SJSA1 (cell line): ENCODE results near the gene PM20D1. TPM values are rescaled to one million over a fixed set of nuclear protein-coding genes. Genes with fewer than 3 reads are reported as not detected.

ENCODE experiments used
- DNase-seq, 2 experiments: peaks; one replicate each; pipeline ENCODE4 v3.0.0-alpha.2; 2015 to 2020; ENCODE audit warnings: low spot score in 2 of 2, low read depth in 1 of 2
- H3K27ac ChIP-seq: fragments of 250-450 bp; sonication (Bioruptor Pico); 2 replicates; pipeline ENCODE4 v1.5.1; 2020; ENCODE audit warnings: mild to moderate bottlenecking, moderate library complexity
- H3K27me3 ChIP-seq: fragments of 250-450 bp; sonication (Bioruptor Pico); replicated peaks from 2 replicates; pipeline ENCODE4 v1.5.1; 2020; ENCODE audit warnings: mild to moderate bottlenecking, moderate library complexity
- H3K36me3 ChIP-seq: fragments of 250-450 bp; sonication (Bioruptor Pico); 2 replicates; pipeline ENCODE4 v1.5.1; 2020; ENCODE audit warnings: mild to moderate bottlenecking
- H3K4me1 ChIP-seq: fragments of 250-450 bp; sonication (Bioruptor Pico); replicated peaks from 2 replicates; pipeline ENCODE4 v1.6.1; 2021; ENCODE audit warnings: mild to moderate bottlenecking
- H3K4me3 ChIP-seq: fragments of 250-450 bp; sonication (Bioruptor Pico); 2 replicates; pipeline ENCODE4 v1.5.1; 2020; ENCODE audit warnings: mild to moderate bottlenecking
- H3K9me3 ChIP-seq: fragments of 250-450 bp; sonication (Bioruptor Pico); replicated peaks from 2 replicates; pipeline ENCODE4 v1.5.1; 2020; ENCODE audit warnings: mild to moderate bottlenecking
- total RNA-seq: library from RNA; depleted of rRNA; stranded (reverse); fragments of >200 nt; shearing (Covaris generic); gene quantifications from 2 replicates; pipeline ENCODE4 v1.2.3, GENCODE V29; 2014; rRNA removed

The PM20D1 gene
- total RNA-seq, 1 experiment from 2014 or later = not detected

- Histone ChIP-seq H3K27ac (no peak overlapping the region), H3K27me3 (no peaks in the 10 kb centered on the region), H3K4me3 (no peak overlapping the region), H3K36me3 (peaks cover 23% of the 10 kb centered on the region), H3K4me1 (no peaks in the 10 kb centered on the region), H3K9me3 (no peaks in the 10 kb centered on the region)
- no peak for DNase-seq
These were observed 62.5 kb downstream of the PM20D1 start for GRCh38 chr1:205787287-205787916.

GRCh38 chr1:205786601-205787000 lies 63.3 kb downstream of the PM20D1 start:
- no peak for DNase-seq
- Histone ChIP-seq H3K27me3 (no peaks in the 10 kb centered on the region), H3K9me3 (no peaks in the 10 kb centered on the region), H3K27ac (no peak overlapping the region), H3K4me3 (no peak overlapping the region), H3K36me3 (peaks cover 16% of the 10 kb centered on the region), H3K4me1 (no peaks in the 10 kb centered on the region)

GRCh38 chr1:205785446-205785845 lies 64.5 kb downstream of the PM20D1 start:
- Histone ChIP-seq H3K4me3 (no peak overlapping the region), H3K9me3 (no peaks in the 10 kb centered on the region), H3K27ac (no peak overlapping the region), H3K27me3 (no peaks in the 10 kb centered on the region), H3K36me3 (peaks cover 7% of the 10 kb centered on the region; the same call in 1 of the 2 replicates), H3K4me1 (no peaks in the 10 kb centered on the region)
- DNase-seq = no peak

- H3K4me3 ChIP-seq = no peak overlapping the region
- H3K27ac ChIP-seq = no peak overlapping the region
- no peaks in the 10 kb centered on the region for H3K4me1 ChIP-seq
- H3K27me3 ChIP-seq = no peaks in the 10 kb centered on the region
- no peak for DNase-seq
- H3K36me3 ChIP-seq = no peaks in the 10 kb centered on the region
- no peaks in the 10 kb centered on the region for H3K9me3 ChIP-seq
These were observed 66.0 kb downstream of the PM20D1 start for GRCh38 chr1:205783904-205784303.

- Histone ChIP-seq H3K9me3 (no peaks in the 10 kb centered on the region), H3K36me3 (no peaks in the 10 kb centered on the region), H3K4me1 (no peaks in the 10 kb centered on the region), H3K27ac (no peak overlapping the region), H3K4me3 (no peak overlapping the region), H3K27me3 (no peaks in the 10 kb centered on the region)
- no peak for DNase-seq
These were observed 66.5 kb downstream of the PM20D1 start for GRCh38 chr1:205783433-205783795.

GRCh38 chr1:205782627-205783432 lies 67.1 kb downstream of the PM20D1 start:
- DNase-seq = no peak
- H3K27ac ChIP-seq = no peak overlapping the region
- no peaks in the 10 kb centered on the region for H3K36me3 ChIP-seq
- H3K9me3 ChIP-seq = no peaks in the 10 kb centered on the region
- no peaks in the 10 kb centered on the region for H3K27me3 ChIP-seq
- H3K4me1 ChIP-seq = no peaks in the 10 kb centered on the region
- no peak overlapping the region for H3K4me3 ChIP-seq

GRCh38 chr1:205780335-205780734 lies 69.6 kb downstream of the PM20D1 start:
- Histone ChIP-seq H3K27me3 (no peaks in the 10 kb centered on the region), H3K27ac (no peak overlapping the region), H3K9me3 (no peaks in the 10 kb centered on the region), H3K36me3 (no peaks in the 10 kb centered on the region), H3K4me3 (no peak overlapping the region), H3K4me1 (peaks cover 5% of the 10 kb centered on the region; the same call in 1 of the 2 replicates)
- DNase-seq = no peak

Other genes with a start within 250 kb of the PM20D1 start
- gene ELK4, start 218.1 kb downstream of the PM20D1 start, total RNA-seq = 11.6 and 18.4 TPM in 2 replicates
- 2.0 and 2.4 TPM in 2 replicates for gene SLC45A3, start 169.6 kb downstream of the PM20D1 start, total RNA-seq
- 253 and 290 TPM in 2 replicates for gene NUCKS1, start 100.0 kb downstream of the PM20D1 start, total RNA-seq
- 18.1 and 25.6 TPM in 2 replicates for gene RAB29, start 74.7 kb downstream of the PM20D1 start, total RNA-seq
- gene SLC41A1, start 36.9 kb downstream of the PM20D1 start, total RNA-seq = 17.2 and 21.0 TPM in 2 replicates
- gene SLC26A9, start 93.3 kb upstream of the PM20D1 start, total RNA-seq = not detected in 2 replicates
- gene RAB7B, start 153.3 kb upstream of the PM20D1 start, total RNA-seq = 0.19 and 0.55 TPM in 2 replicates
- 0.31 TPM in 1 of 2 replicates, not detected in the other for gene CTSE, start 173.8 kb upstream of the PM20D1 start, total RNA-seq
- gene RHEX, start 203.0 kb upstream of the PM20D1 start, total RNA-seq = not detected in 2 replicates